Stimulated activated CD8-positive, alpha-beta memory T cell treated with anti-CD3 and anti-CD28 coated beads, Interleukin-12 subunit alpha, Interleukin-12 subunit beta, amount 100 ng/mL, for 4 hours (primary cell): ENCODE measurements around the gene ZNF473.

ENCODE experiments used
- DNase-seq: peaks from one replicate; pipeline ENCODE4 v3.0.0-alpha.2; 2020; ENCODE audit warnings: low read depth

The ZNF473 gene

GRCh38 chr19:50003810-50004419, 21.9 kb upstream of the ZNF473 start:
- DNase-seq = no peak

- no peak for DNase-seq
These were observed 20.4 kb upstream of the ZNF473 start for GRCh38 chr19:50005428-50005827.

GRCh38 chr19:50007170-50007569, 18.6 kb upstream of the ZNF473 start:
- no peak for DNase-seq

GRCh38 chr19:50007947-50008346, 17.9 kb upstream of the ZNF473 start:
- no peak for DNase-seq

GRCh38 chr19:50008532-50008931, 17.3 kb upstream of the ZNF473 start:
- DNase-seq = no peak

- no peak for DNase-seq
These were observed 9.5 kb upstream of the ZNF473 start for GRCh38 chr19:50016225-50016807.

DNA sequence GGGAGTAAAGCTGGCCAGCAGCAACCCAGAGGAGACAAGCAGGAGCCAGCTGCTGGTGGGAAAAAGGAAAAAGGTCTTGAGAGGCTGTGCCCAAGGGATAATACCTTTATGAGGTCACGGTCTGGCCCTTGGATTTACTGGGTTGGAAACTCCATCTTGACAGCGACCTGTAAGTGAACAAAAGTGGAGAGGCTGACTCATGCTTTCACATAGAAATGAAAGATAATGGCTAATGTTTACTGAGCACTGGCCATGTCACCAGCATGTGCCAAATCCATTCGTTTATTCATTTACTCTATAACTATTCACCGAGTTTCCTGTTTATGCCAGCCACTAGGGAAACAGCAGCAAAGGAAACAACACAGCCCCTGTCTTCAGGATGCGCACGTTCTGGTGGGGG, 5.3 kb upstream of the ZNF473 start:
- DNase-seq = no peak

- no peak for DNase-seq
These were observed 3.0 kb upstream of the ZNF473 start for GRCh38 chr19:50022823-50023222.

GRCh38 chr19:50024719-50025021, 1.1 kb upstream of the ZNF473 start:
- DNase-seq = no peak

GRCh38 chr19:50025022-50025793, 597 bp upstream of the ZNF473 start, which contains the start of gene VRK3:
Gene VRK3 (minus strand): TSS chr19:50025372. CDS start chr19:50016162, 9,210 bp downstream.
- peak; percentile 96 for DNase-seq

GRCh38 chr19:50026550-50026906, 723 bp downstream of the ZNF473 start:
- no peak for DNase-seq

GRCh38 chr19:50030225-50030624, 4.4 kb downstream of the ZNF473 start:
- no peak for DNase-seq

DNA sequence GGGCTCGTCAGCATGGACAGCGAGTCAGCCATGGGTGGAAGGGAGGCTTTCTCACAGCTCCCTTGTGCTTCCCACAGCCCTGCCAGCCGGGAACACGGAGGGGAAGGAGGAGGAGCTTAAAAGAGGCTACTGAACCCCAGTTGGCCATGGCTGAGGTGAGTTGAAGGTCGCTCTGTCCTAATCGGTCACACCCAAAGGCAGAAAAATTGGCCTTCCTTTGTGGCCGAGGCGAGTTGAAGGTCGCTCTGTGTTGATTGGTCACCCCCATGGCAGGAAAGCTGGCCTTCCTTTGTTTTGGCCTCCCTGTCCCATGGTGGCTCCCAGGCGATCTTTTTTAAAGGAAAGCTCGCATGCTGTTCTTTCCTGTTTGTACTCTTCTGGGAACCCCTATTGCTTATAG, 5.1 kb downstream of the ZNF473 start:
- DNase-seq = no peak

DNA sequence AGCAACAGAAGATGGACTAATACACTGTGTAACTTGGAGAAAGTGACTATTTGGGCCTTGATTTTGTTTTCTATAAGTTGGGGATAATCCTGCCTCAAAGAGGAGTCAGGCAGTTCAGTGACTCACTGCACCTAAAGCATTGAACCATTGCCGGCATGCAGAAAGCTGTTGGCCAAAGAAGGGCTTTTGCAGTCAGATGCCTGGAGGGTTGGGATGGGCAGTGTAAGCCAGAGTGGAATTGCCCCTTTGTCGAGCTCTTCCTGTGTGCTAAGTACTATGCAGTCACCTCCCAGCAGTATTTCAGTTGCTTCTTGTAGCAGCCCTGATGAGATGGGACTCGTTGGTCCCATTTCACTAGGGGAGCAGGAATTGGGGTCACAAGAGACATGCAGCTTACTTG, 11.1 kb downstream of the ZNF473 start:
- DNase-seq = no peak

DNA sequence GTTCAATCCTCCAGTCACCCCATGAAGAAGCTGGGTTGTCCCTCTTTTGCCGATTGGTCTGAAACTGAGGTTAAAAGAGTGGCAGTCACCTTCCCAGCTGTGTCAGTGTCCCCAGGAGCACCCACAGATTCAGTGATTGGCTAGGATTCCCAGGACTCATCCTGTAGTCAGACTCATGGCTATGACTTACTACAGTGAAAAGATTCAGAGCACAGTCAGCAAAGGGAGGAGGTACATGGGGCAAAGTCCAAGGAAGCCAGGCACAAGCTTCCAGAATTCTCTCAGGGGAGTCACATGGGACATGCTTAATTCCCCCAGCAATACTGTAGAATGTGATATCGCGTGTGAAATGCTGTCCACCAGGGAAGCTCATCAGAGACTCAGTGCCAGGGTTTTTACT, 14.2 kb downstream of the ZNF473 start:
- DNase-seq = no peak

DNA sequence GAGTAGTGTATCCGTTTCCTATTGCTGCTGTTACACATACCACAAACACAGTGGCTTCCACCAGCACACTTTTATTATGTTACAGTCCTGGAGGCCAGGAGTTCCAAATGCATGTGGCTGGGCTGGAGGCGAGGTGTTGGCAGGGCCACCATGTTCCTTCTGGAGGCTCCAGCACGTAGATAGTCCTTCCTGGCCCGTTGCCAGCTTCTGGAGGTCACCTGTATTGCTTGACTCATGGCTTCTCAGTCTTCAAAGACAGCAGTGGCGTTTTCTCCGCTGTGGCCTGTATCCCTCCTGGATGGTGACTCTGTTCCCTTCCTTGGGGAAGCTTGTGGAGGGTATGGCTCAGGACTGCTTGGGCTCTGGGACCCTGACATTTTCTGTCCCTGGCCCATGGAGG, 15.2 kb downstream of the ZNF473 start:
- DNase-seq = no peak

DNA sequence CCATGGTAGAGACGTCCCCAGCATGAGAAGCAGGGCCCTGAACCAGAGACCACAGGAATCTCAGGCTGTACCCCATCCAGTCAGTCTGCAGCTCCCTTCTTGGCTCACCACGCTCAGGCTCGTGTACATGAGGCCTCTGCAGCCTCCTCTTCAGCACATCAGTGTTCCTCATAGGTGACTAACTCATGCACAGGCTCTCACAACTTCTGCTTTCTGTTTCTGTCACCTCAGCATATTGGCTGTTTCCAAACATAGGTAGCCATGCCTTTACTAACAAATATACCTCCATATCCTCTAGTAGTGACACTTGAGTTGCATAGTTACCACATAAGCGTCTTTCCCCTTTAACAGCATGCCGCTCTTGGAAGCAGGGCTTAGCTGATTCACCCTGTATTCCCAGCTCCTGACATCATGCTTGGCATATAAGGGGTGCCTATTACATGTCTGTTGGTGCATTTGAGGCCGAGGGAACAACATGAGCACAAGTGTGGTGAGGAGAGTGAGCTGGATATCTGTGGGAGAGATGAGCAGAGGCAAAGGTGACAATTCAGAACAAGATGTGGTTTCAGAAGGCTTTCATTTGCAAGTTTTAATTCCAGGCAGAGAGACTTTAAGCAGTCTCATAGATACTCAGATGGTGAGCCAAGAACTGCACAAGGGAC, 16.7 kb downstream of the ZNF473 start:
- DNase-seq = no peak

GRCh38 chr19:50043967-50044366, 18.2 kb downstream of the ZNF473 start:
- no peak for DNase-seq

DNA sequence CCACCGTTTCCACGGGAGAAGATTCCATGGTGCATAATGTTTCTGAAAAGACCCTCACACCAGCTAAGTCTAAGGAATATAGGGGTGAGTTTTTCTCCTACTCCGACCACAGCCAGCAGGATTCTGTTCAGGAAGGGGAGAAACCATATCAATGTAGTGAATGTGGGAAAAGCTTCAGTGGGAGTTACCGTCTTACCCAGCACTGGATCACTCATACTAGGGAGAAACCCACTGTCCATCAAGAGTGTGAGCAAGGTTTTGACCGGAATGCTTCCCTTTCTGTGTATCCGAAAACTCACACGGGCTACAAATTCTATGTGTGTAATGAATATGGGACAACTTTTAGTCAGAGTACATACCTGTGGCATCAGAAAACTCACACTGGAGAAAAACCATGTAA, 19.1 kb downstream of the ZNF473 start:
- no peak for DNase-seq

DNA sequence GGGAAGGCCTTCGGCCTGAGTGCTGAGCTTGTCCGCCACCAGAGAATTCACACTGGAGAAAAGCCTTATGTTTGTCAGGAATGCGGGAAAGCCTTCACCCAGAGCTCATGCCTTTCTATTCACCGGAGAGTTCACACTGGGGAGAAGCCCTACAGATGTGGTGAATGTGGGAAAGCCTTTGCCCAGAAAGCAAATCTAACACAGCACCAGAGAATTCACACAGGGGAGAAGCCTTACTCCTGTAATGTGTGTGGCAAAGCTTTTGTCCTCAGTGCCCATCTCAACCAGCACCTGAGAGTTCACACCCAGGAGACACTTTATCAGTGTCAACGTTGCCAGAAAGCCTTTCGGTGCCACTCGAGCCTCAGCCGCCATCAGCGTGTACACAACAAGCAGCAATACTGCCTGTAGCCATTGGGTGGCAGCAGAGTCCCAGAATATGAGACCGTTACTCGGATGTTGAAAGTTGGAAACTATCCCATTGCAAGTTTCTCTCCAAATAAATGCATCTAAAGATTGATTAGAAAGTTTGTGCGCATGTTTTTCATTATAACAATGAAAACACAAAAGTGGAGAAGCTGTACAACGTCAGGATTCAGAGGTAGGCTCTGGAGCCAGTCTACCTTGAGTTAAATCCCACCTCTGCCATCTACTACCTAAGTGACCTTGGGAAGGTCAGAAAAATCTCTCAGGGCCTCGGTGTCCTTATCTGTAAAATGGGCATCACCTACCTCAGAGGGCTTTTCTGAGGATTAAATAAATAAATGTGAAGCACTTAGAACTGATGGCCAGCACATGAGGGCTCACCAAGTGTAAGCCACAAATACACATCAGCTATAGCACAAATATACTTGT, 21.1 kb downstream of the ZNF473 start:
- peak; percentile 11 for DNase-seq

DNA sequence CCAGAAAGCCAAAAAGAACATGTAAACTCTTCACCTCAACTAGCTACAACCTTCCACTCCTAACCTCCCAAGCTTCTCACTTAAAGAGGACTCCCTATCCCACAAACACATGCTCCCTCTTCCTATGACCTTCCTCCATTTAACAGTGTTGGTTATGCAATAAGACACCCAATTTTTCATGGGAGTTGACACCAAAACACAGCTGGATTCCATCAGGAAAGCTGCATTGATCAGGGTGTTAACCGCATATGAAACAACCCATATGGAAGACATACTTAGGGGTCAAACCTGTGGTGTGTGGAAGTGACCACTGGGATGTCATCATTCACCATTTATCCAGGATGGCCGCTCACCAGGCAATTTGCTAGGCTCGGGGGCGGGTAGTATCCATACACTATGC, 21.9 kb downstream of the ZNF473 start:
- DNase-seq = no peak
